T-cell (primary cell): ENCODE results near the gene MED12L. TPM values are rescaled to one million over a fixed set of nuclear protein-coding genes. Genes with fewer than 3 reads are reported as not detected.
"Not testable (repeated sequence)": the region's sequence is repeated elsewhere in the genome, so short reads cannot be mapped to it uniquely, and the experiment has no call there.

Experiments used
- ATAC-seq, 4 experiments: fragments of 200-7000 bp in 3 of 4; fragments of 150-1000 bp in 1 of 4; cut with Tn5 transposase; replicated peaks in 1 of 4; 1 replicate in 3 of 4; 2 replicates in 1 of 4; pipeline ENCODE4 v1.10.0; 2021; ENCODE audit warnings: moderate library complexity in 3 of 4, mild to moderate bottlenecking in 2 of 4, moderate number of reproducible peaks in 1 of 4
- CTCF ChIA-PET, 2 donors: fragments of 300-600 bp; sonication (Branson Sonifier 250); formaldehyde crosslinking; loops; one replicate each; lab custom pipeline; 2022; ENCODE audit warnings: antibody characterized with exemption in 2 of 2; lab: Charles Lee
- POLR2A ChIA-PET, 2 donors: fragments of 300-600 bp; sonication (Branson Sonifier 250); formaldehyde crosslinking; loops; one replicate each; lab custom pipeline; 2022; ENCODE audit warnings: antibody characterized with exemption in 2 of 2; lab: Charles Lee
- DNase-seq, 35 experiments: peaks; one replicate each; pipeline versions ENCODE4 v3.0.0 to v3.0.0-alpha.2; 2013 to 2023
- H3K27ac ChIP-seq: one replicate; pipeline ENCODE4 v1.5.1; 2013; ENCODE audit warnings: low read length
- H3K27me3 ChIP-seq, 2 experiments: replicated peaks in 1 of 2; 1 replicate in 1 of 2; 2 replicates in 1 of 2; pipeline versions ENCODE4 v1.6.1 to v1.7.0; 2013; ENCODE audit warnings: low read length in 1 of 2, mixed read lengths in 1 of 2; ENCODE audit not compliant: control insufficient read depth in 2 of 2, insufficient read depth in 2 of 2; ENCODE audit errors: extremely low read depth in 1 of 2
- H3K36me3 ChIP-seq, 2 donors: 1 replicate in 1 of 2; 2 replicates in 1 of 2; pipeline versions ENCODE4 v1.6.1 to v1.7.0; 2013; ENCODE audit warnings: low read length in 1 of 2; ENCODE audit not compliant: control insufficient read depth in 2 of 2, insufficient read depth in 1 of 2; ENCODE audit errors: extremely low read depth in 1 of 2
- H3K4me1 ChIP-seq, 2 experiments: 1 replicate in 1 of 2; 2 replicates in 1 of 2; pipeline versions ENCODE4 v1.6.1 to v1.7.0; 2013; ENCODE audit warnings: low read length in 2 of 2, mixed read lengths in 1 of 2; ENCODE audit not compliant: insufficient read depth in 2 of 2, control insufficient read depth in 1 of 2; ENCODE audit errors: extremely low read depth in 1 of 2
- H3K4me3 ChIP-seq, 2 donors: 1 replicate in 1 of 2; 2 replicates in 1 of 2; pipeline versions ENCODE4 v1.5.1 to v1.7.0; 2013; ENCODE audit warnings: mild to moderate bottlenecking in 2 of 2, low read length in 1 of 2, moderate library complexity in 1 of 2; ENCODE audit not compliant: control insufficient read depth in 1 of 2; ENCODE audit errors: extremely low read depth in 1 of 2
- H3K9me3 ChIP-seq: 2 replicates; pipeline ENCODE4 v1.7.0; 2013
- H3K27ac Mint-ChIP-seq, 2 donors: one replicate each; pipeline ENCODE4 v1.8.0; 2020 to 2021; ENCODE audit warnings: mild to moderate bottlenecking in 2 of 2, mixed read lengths in 2 of 2
- H3K27me3 Mint-ChIP-seq, 2 donors: one replicate each; pipeline ENCODE4 v1.8.0; 2021 to 2022; ENCODE audit warnings: mixed read lengths in 2 of 2
- H3K36me3 Mint-ChIP-seq: one replicate; pipeline ENCODE4 v1.8.0; 2021; ENCODE audit warnings: mixed read lengths
- H3K4me1 Mint-ChIP-seq, 3 donors: one replicate each; pipeline ENCODE4 v1.8.0; 2020 to 2022; ENCODE audit warnings: mixed read lengths in 3 of 3, mild to moderate bottlenecking in 1 of 3
- H3K4me3 Mint-ChIP-seq, 3 donors: one replicate each; pipeline ENCODE4 v1.8.0; 2020 to 2022; ENCODE audit warnings: mild to moderate bottlenecking in 3 of 3, mixed read lengths in 3 of 3, moderate library complexity in 3 of 3
- H3K9me3 Mint-ChIP-seq, 3 donors: one replicate each; pipeline ENCODE4 v1.8.0; 2020 to 2022; ENCODE audit warnings: mixed read lengths in 3 of 3
- WGBS: methylation state at CpG from one replicate; pipeline ENCODE4 v1.1.5; 2013; ENCODE audit warnings: missing lambda C conversion rate; ENCODE audit not compliant: insufficient coverage; 5-methylcytosine and 5-hydroxymethylcytosine counted together
- total RNA-seq, 35 experiments: library from RNA in 6 of 35; stranded (reverse) in 6 of 35; fragments of 120-200 nt in 1 of 35; gene quantifications; one replicate each; pipeline versions ENCODE4 v1.2.1 to v1.2.4 and lab custom pipeline; 2013 to 2026

The MED12L gene
- total RNA-seq, 5 donors from 2014 or later (not counting 1 experiment from before 2014, with no cell fraction given), result 0.55 to 2.1 (median 0.66) TPM

DNA sequence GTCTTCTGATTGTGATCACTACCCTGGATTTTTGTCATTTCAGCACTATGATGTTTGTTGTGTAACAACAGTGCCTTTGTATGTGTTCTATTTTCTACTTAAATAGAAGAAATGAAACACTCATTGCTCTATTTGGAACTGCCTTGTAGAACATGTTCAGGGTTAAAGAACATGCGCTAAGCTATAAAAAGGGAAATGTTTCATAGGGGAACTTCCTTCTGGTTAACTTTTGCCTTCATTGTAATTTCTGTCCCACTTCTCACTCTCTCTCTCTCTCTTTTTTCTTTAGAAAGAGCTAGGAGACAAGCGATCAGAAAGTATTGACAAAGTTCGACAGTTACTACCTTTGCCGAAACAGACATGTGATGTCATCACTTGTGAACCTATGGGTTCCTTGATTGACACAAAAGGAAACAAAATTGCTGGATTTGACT lies 299.3 kb downstream of the MED12L start, which contains the start of gene P2RY12:
Gene P2RY12 (minus strand): TSS at position 13 of the 434 bp plus-strand sequence. CDS start 45,908 bp downstream, outside the sequence.
- DNase-seq, result no peak
- no peaks in the 10 kb centered on the region for H3K36me3 ChIP-seq
- CTCF ChIA-PET, result no interaction called here
- no peaks in the 10 kb centered on the region for H3K9me3 ChIP-seq
- peaks cover 4 to 5% of the 10 kb centered on the region in 2 donors for H3K27me3 Mint-ChIP-seq
- peaks cover 0 to 20% (median 11%) of the 10 kb centered on the region in 3 donors for H3K4me1 Mint-ChIP-seq
- no peaks in the 10 kb centered on the region for H3K27me3 ChIP-seq
- H3K4me3 ChIP-seq, result no peak within 1 kb of the TSS
- WGBS, result 87% methylated on average over 3 of the region's 4 CpGs
- H3K27ac ChIP-seq, result no peak within 1 kb of the TSS
- H3K4me1 ChIP-seq, result no peaks in the 10 kb centered on the region
- no peaks in the 10 kb centered on the region for H3K9me3 Mint-ChIP-seq
- POLR2A ChIA-PET, result interaction anchor here in 1 of 2 donors (0.6 kb wide), 1 partner anchor 32 kb away, joined by 3 read pairs; no protein-coding TSS in a partner anchor
- no peaks in the 10 kb centered on the region for H3K36me3 Mint-ChIP-seq
- no peak for ATAC-seq
- no peak within 1 kb of the TSS for H3K27ac Mint-ChIP-seq
- peak within 1 kb of the TSS in 2 of 3 donors; percentile 2 to 29 for H3K4me3 Mint-ChIP-seq

DNA sequence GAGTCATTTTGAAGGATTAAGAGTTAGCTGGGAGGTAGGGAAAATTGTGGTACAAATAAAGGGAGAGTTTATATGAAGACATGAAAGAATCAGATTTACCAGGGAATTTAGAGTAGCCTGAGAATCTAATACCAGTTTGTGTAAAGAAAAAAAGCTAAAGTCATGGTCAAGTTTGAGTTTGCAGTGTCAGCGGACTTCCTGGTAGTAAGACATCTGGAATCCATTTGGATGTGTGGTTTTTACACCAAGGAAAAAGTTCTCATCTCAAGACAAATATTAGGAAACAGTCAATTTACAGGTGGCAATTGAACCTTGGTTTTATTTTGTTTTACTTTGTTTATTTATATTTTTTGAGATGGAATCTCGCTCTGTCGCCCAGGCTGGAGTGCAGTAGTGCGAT lies 300.6 kb downstream of the MED12L start:
- Histone ChIP-seq H3K27ac (no peak overlapping the region), H3K4me1 (no peaks in the 10 kb centered on the region), H3K36me3 (no peaks in the 10 kb centered on the region), H3K4me3 (no peak overlapping the region), H3K9me3 (no peaks in the 10 kb centered on the region), H3K27me3 (no peaks in the 10 kb centered on the region)
- DNase-seq (no peak), ATAC-seq (no peak)
- Mint-ChIP-seq H3K4me1 (peaks cover 0 to 20% (median 11%) of the 10 kb centered on the region in 3 donors), H3K4me3 (no peak overlapping the region), H3K36me3 (no peaks in the 10 kb centered on the region), H3K27me3 (peaks cover 4 to 6% of the 10 kb centered on the region in 2 donors), H3K9me3 (no peaks in the 10 kb centered on the region), H3K27ac (no peak overlapping the region)
- ChIA-PET CTCF (no interaction called here), POLR2A (no interaction called here)
- WGBS, result 78% methylated on average over 4 of the region's 4 CpGs

DNA sequence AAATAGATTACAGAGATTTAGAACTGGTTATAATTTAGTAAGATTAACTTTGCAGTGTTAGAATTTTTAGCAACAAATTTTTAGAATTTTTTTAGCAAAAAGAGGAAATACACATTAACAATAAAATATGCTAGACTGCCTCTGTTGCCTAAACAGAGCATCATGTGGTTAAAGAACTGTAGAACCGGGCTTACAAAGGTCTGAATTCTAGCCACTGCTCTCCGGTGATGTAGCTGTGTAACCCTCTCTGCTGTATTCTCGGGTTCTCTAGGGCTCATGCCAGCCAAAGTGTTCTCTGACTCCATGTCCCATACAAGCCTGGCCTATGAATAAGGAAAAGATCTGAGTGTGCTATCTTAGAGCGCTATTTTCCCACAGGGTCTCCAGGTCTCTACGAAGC lies 302.0 kb downstream of the MED12L start:
- H3K4me3 Mint-ChIP-seq, result no peak overlapping the region
- no peaks in the 10 kb centered on the region for H3K9me3 Mint-ChIP-seq
- ATAC-seq (no peak), DNase-seq (no peak)
- H3K27ac Mint-ChIP-seq, result no peak overlapping the region
- no peaks in the 10 kb centered on the region for H3K36me3 ChIP-seq
- no peak overlapping the region for H3K27ac ChIP-seq
- no peaks in the 10 kb centered on the region for H3K36me3 Mint-ChIP-seq
- peaks cover 6 to 8% of the 10 kb centered on the region in 2 donors for H3K27me3 Mint-ChIP-seq
- peaks cover 0 to 3% of the 10 kb centered on the region in 2 experiments for H3K27me3 ChIP-seq
- ChIA-PET POLR2A (interaction anchor here in 1 of 2 donors (0.7 kb wide), 1 partner anchor 70 kb away, joined by 3 read pairs; no protein-coding TSS in a partner anchor), CTCF (no interaction called here)
- 100% methylated on average over 1 of the region's 5 CpGs for WGBS
- peaks cover 0 to 20% (median 11%) of the 10 kb centered on the region in 3 donors for H3K4me1 Mint-ChIP-seq
- no peak overlapping the region for H3K4me3 ChIP-seq
- no peaks in the 10 kb centered on the region for H3K4me1 ChIP-seq
- H3K9me3 ChIP-seq, result no peaks in the 10 kb centered on the region

DNA sequence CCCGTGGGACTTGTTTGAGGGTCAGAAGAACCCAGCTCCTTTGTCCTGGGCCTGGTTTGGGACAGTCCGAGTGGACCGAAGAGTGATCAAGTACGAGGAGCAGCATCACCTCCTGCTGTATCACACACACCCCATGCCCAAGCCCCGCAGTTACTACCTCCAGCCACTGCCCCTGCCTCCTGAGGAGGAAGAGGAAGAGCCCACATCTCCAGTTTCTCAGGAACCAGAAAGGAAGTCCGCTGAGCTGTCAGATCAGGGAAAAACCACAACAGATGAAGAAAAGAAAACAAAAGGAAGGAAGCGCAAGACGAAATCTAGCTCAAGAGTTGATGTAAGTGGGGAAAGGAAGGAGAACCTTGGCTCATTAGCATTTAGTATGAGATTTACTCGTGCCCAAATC lies 302.4 kb downstream of the MED12L start:
- Histone ChIP-seq H3K9me3 (no peaks in the 10 kb centered on the region), H3K4me1 (no peaks in the 10 kb centered on the region), H3K4me3 (no peak overlapping the region), H3K27me3 (peaks cover 0 to 3% of the 10 kb centered on the region in 2 experiments), H3K27ac (no peak overlapping the region), H3K36me3 (no peaks in the 10 kb centered on the region)
- H3K9me3 Mint-ChIP-seq, result no peaks in the 10 kb centered on the region
- H3K36me3 Mint-ChIP-seq, result no peaks in the 10 kb centered on the region
- H3K27ac Mint-ChIP-seq, result no peak overlapping the region
- H3K4me1 Mint-ChIP-seq, result peaks cover 0 to 17% (median 9%) of the 10 kb centered on the region in 3 donors
- ATAC-seq (no peak), DNase-seq (no peak)
- peaks cover 6 to 8% of the 10 kb centered on the region in 2 donors for H3K27me3 Mint-ChIP-seq
- ChIA-PET CTCF (no interaction called here), POLR2A (interaction anchor here in 1 of 2 donors (0.7 kb wide), 1 partner anchor 69 kb away, joined by 3 read pairs; no protein-coding TSS in a partner anchor)
- H3K4me3 Mint-ChIP-seq, result no peak overlapping the region
- 87% methylated on average over 3 of the region's 9 CpGs for WGBS

DNA sequence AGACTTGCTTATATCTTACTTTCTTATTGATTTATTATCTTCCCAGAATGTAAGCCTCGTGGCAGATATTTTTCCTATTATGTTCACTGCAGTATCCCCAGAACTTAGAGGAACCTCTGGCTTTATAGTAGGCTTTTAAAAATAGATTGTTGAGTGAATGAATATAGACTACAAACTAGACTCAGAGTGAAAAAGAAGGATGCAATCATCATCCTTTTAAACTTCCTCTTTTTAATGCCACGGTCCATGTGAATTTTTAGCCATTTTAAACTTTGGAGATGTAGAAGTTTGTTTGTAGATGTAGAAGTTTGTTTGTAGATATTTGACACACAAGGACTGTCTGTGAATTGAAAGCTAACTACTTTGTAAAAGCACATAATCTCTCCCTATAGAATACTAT lies 306.3 kb downstream of the MED12L start:
- Mint-ChIP-seq H3K27ac (no peak overlapping the region), H3K4me1 (no peaks in the 10 kb centered on the region)
- WGBS, result no CpG with 5 or more reads among the region's 2 CpGs

DNA sequence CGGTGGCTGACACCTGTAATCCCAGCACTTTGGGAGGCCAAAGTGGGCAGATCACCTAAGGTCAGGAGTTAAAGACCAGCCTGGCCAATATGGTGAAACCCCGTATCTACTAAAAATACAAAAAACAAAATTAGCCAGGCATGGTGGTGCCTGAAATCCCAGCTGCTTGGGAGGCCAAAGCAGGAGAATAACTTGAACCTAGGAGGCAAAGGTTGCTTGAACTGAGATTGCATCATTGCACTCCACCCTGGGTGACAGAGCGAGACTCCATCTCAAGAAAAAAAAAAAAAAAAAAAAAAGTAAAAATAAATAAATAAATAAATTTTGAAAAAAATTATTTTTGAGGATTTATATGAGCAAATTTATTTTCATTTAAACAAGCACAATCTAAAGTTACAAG lies 306.7 kb downstream of the MED12L start:
- WGBS, result 80% methylated on average over 1 of the region's 3 CpGs
- ATAC-seq, H3K27ac Mint-ChIP-seq, H3K4me1 Mint-ChIP-seq, H3K4me3 ChIP-seq, H3K36me3 ChIP-seq, DNase-seq, H3K36me3 Mint-ChIP-seq, H3K4me3 Mint-ChIP-seq, CTCF ChIA-PET, H3K9me3 Mint-ChIP-seq, H3K9me3 ChIP-seq, H3K27ac ChIP-seq, H3K4me1 ChIP-seq, POLR2A ChIA-PET, H3K27me3 ChIP-seq: not testable (repeated sequence)
- peaks cover 10 to 12% of the 10 kb centered on the region in 2 donors for H3K27me3 Mint-ChIP-seq

More for the DNA sequence above, 306.3 kb downstream of the MED12L start:
- ChIA-PET CTCF (no interaction called here), POLR2A (no interaction called here)
- no peaks in the 10 kb centered on the region for H3K36me3 ChIP-seq
- no peak for DNase-seq
- Mint-ChIP-seq H3K36me3 (no peaks in the 10 kb centered on the region), H3K9me3 (no peaks in the 10 kb centered on the region), H3K27me3 (peaks cover 10 to 12% of the 10 kb centered on the region in 2 donors), H3K4me3 (no peak overlapping the region)
- no peaks in the 10 kb centered on the region for H3K4me1 ChIP-seq
- no peak for ATAC-seq
- peaks cover 0 to 3% of the 10 kb centered on the region in 2 experiments for H3K27me3 ChIP-seq
- no peak overlapping the region for H3K27ac ChIP-seq
- no peaks in the 10 kb centered on the region for H3K9me3 ChIP-seq
- no peak overlapping the region for H3K4me3 ChIP-seq
